GF-D8 (cell line): ENCODE results near the gene MAML2.

Experiments
- DNase-seq: peaks from one replicate; lab custom pipeline; 2025; lab: John Stamatoyannopoulos, UW

Gene MAML2

DNA sequence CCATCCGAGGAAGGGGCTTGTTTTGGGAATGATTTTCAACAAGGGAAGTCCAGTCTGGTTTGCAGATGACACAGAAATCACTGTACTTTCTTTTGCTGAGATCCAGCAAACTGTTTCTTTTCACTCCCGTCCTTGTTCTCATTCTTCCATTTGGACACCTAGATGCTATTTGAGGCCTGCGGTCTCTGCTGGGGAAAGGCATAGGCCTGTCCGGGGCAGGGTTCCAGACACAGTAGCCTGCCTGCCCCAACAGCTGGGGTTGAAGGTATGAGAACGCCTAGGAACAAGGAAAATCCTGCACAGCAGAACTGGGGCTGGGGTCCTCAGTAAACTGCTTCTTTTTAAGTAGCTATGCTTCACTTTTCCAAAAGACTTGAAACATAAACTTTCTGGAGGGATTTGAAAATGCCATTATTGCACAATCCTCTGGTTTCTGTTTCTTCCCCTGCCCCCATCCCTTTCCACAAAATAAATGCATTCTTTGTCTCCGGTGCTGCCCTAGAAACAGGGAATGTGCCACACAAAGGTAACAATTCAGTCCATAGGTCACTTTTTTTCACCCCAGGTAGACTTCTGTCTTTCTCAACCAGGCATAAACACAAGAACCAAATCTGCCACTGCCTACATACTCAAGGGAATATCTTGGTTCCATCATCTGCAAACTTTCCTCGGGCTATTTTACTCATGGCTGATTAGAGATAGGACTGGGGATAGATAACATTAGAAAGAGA is 244.3 kb downstream of the MAML2 start:
- DNase-seq = no peak

DNA sequence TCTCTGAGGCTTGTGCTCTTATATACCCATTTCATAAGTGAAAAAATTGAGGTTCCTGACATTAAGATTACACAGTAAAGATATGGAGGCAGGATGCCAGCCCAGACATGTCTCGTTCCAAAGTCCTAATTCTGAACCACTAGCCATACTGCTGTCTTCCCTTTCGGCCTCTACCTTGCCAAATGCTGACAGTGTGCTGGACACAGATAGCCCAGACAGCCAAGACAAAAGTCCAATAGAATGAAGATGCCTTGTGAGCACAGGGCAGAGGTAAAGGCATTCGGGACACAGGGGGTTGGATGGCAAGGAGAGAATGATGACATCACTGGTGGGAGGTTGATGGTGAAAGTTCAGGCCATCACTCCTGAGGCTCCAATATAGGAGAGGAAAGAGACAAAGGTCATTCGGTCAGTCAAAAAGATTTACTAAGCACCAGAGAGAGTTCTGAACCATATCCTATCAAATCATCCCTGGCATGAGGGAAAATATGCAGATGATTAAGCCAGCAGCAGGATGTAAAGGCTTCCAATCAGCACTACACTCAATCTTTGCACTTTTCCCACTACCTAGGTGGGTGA is 245.1 kb downstream of the MAML2 start:
- DNase-seq = no peak

DNA sequence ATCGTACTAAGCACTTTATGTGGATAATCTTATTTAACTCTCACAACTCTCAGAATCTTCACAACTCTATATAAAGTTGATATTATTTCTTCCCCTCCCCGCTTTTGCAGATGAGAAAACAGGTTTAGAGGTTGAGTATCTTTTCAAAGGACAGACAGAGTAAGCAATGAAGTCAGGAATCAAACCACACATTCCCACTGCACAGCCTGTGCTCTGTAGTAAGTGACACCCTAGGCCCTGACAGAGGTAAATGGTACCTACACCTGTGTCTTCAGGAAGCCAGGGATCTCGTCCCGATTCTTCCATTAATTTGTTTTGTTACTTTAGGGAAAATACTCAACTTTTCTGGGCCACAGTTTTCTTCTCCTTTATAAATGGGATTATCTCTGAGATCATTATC is 246.6 kb downstream of the MAML2 start:
- no peak for DNase-seq

GRCh38 chr11:96095884-96096303 is 247.1 kb downstream of the MAML2 start:
- no peak for DNase-seq

- DNase-seq = no peak
These were observed 248.8 kb downstream of the MAML2 start for GRCh38 chr11:96094156-96094555.

GRCh38 chr11:96092511-96092910 is 250.5 kb downstream of the MAML2 start:
- no peak for DNase-seq

DNA sequence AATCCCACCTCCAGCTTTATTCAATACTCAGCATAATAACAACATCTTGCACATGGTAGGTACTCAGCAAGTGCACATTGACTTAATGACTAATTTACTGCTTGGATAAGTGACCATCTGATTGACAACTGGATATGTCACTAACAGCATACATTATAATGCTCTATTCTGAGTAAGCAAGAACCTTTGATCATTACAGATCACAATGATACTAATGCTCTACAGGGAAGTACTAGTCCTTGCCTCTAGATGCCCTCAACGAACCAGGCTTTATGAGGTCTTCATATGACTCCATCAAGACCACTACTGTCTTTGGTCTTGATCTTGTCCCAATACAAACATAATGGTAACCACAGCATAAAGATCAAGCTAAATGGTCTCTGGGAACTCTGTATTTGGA is 251.5 kb downstream of the MAML2 start:
- no peak for DNase-seq

GRCh38 chr11:96090711-96091110 is 252.3 kb downstream of the MAML2 start:
- DNase-seq = no peak

DNA sequence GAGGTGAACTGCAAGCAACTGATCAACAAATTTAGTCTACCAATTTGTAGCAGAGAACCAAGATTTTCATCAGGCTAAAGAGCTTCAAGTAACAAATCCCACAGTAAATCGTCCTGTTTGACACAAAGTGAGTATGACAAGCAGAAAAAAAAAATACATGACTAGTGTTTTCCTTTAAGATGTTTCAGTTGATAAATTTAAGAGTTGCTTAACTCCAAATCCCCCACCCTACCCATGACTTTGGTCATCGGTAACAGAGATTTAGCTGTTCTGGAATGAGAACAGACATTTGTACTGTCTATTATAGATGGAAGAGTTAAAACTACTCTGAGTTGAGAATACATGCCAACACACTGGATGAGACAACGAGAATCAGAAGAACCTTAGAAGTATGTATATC is 254.1 kb downstream of the MAML2 start:
- DNase-seq = no peak

GRCh38 chr11:96086111-96086510 is 256.9 kb downstream of the MAML2 start:
- DNase-seq = no peak

- DNase-seq = no peak
These were observed 257.6 kb downstream of the MAML2 start for GRCh38 chr11:96085319-96085930.

- DNase-seq = no peak
These were observed 258.2 kb downstream of the MAML2 start for GRCh38 chr11:96084610-96085318.

DNA sequence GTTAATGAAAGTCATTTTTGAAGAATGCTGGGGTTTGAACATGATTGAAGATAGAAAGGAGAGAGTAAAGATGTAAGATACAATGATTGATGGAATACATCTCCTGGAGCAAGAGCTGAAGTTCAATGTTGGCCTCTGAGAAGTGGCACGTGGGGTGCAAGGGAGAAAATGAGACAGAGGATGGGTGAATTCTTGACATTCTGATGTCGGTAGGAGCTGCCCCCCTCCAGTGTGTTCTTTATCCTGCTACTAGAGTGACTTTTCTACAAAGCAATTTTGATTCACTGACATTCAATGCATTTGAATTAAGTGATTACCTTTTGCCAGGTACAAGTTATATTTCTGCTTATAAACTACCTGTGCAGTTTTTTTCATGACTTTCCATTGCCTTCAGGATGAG is 260.1 kb downstream of the MAML2 start:
- DNase-seq = no peak

DNA sequence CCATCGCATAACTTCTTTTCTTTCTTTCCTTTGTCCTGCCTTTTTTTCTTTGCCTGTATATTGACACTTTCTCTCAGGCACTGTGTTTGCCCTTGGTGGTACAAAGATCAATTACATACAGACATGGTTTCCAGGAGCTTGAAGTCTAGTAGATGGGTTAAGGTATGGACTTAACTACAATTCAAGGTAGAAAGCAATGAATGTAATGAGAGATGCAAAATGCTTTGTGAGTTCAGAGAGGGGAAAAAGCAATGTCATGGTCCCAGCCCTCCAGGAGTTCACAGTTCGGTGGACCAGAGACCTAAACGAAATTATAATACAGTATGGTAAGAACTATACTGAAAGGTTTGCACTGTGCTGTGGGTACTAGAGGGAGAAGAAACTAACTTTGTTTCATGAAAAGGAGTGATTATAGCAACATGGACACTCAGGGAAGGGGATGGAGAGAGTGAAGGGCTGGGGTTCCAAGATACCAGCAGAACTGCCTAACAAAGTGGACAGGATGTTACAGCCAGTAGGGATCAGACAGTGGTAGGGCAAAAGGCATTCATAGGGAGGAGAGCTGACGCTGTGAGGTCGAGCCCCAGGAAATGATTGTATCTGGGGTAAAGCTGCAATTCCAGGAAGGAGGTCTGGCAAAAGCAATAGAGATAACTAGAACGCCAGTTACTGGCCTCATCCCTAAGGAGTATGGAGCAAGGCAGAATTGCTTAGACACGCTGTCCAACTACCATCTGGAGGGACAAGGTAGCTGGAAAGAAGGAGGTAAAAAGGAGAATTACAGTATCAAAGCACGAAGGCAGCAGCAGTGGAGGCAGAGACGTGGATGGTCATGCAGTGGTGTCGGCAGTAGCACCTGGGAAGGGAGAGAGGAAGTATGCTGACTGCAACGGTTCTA is 260.7 kb downstream of the MAML2 start:
- DNase-seq = no peak

DNA sequence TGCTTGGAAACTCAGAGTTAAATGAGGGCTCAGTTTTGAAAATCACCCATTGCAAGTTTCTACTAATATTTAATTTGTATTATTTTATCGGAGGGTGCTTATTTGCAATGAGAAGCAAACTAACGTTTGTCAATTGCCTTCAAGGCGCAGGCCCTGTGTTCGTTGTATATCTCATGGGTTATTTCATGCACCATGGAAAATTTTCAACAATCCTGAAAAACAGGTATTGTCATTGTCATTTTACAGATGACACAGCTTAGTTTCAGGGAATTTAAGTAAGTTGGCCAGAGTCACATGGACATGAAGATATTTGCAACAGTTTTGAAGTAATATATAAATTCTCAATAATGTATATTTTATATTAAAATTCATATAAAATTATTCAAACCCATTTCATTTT is 261.4 kb downstream of the MAML2 start:
- DNase-seq = no peak

DNA sequence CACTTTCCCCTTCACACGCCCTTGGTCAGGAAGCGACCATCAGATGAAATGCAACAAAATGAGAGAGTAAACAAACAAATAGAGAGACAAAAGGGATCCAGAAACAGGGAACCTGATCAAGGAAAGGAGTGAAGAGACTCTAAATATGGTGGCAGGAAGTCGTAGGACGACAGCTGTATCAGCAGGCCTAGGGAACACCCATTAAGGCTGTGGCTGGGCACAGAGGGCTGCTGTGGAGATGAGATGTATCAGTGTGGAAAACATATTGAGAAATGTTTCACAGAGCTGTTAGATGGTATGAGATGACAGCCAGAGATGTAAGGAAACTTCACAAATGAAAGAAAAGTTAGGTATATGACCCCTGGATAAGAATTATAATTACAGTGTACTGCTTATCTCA is 263.3 kb downstream of the MAML2 start:
- DNase-seq = no peak

DNA sequence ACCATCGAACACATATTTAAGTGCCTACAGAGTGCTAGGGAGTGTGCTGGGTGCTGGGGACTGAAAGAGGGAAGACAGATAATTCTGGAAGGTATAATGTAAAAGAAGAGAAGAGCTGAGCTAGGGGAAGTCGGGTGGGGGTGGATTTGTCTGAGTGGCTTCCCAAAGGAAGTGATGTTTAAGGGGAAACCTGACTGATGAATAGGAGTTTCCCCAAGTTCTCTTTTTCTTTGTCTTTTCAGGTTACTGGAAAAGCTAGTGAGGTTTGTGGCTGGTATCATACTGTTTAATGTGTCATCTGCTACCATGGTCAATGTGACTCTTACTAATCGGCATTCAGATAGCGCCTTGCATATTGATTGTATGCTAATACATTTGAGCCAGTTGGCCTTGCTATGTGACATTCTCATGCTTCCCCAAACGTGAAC is 267.4 kb downstream of the MAML2 start:
- no peak for DNase-seq

DNA sequence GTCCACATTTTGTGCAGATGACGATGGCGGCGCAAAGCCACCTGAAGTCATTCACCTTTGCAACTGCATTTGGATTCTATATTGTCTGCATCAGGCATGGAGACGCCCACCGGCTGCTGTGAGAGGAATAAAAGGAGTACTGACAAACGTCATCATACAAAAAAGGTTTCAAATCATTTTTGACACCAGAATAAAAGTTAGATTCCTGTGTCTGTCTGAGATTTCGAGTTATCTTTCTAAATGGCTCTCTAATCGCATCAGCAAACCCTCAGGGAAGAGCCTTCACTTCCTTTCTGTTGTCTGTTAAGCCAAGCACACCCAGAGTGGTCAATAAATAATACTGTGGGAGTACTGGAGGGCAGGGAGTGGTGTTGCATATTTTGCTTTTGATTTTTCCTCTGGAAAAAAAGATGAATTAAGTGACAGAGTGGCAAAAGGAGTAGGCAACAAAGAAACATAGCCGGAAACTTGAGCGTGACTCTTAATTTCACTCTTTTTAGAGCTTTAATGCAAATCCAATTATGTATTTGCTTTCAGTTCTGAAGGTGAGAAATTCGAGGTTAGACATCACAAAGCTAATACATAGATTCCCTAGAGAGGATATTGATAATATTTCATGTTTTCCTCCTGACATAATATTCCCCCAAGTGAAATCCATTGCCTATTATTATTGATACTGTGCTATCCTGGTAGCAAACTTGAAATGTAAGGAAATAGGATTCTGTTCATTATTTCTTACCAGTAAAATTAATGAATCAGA is 268.3 kb downstream of the MAML2 start:
- DNase-seq = no peak

- DNase-seq = no peak
These were observed 269.5 kb downstream of the MAML2 start for GRCh38 chr11:96073536-96073935.

DNA sequence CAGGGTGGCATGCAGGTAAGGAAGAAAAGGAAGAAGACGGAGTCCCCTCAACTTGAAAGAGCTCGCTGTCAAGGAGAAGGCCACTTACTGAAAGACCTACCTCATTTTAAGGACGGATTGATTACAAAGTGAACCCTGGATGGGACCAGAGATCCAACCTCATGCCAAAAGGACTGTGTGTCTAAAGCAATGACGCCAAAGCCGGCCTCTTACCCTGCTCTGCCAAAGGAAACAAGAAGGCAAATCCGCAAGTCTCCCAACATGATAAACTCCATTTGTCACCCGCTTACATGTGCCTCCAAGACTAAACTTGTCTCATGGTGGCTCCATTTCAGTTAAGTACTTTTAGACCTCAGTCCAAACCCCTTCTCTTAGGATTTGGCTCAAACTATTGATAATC is 270.4 kb downstream of the MAML2 start:
- no peak for DNase-seq

DNA sequence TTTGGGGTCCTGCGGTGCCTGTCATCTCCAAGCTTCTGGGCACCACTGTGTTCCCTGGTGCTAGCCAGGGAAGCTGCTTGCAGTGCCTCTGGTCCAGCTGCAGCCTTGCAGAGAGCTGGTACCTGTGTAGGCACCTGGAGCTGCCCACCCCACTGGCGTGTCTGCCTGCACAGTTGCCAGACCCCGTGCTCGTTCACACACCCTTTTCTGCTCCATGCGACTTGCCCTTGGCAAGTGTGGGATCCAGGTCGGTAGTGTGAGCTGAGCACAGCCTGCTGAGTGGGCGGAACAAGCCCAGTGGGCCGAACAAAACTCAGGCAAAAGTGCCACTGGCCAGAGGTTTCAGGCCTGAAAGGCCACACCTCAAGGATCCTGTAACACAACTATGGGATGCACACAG is 272.5 kb downstream of the MAML2 start:
- no peak for DNase-seq
